ENCODE measurements around the gene ARMH4.

Gene ARMH4

DNA sequence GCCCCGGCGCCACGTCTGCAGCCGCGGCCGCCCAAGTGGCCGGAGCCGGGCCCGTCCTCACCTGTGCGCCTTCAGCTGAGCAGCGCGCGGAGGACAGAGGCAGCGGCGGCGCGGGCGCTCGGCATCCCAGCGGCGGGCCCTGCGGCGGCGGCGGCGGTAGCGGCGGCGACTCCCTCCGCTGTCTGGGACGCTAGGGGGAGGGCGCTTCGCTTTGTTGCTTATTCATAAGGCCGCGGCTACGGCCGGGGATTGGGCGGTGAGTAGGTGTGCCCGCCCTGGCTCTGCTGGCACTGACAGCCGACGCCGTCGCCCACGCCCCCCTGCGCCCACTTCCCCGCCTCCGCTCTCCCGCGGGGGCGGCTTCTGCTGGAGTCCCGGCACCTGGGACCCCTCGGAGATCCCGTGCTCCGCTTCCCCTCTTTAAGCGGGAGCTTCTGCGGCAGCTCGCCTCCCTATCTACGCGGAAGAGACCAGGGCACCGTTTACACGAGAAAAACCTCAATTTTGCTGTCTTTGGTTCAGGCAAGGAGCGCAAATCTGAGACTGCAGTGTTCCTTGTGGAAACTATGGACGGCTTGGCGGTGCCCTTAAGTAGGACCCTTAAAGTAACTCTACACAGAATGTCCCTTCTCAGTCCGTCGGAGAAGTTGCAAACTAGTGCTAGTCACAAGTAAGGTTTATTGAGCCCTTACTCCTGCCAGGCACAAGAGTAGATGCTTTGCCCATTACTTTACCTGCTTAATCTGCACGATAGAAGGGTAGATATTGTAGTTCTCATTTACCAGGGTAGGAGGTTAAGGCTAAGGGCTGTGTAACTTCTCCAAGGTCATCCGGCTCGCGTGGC, at the start of gene ARMH4:
Gene ARMH4, minus strand, starts transcription at position 200 of the 844 bp plus-strand sequence. CDS start 12,855 bp downstream, outside the sequence.
- Mint-ChIP-seq H3K4me3 (peak within 1 kb of the TSS; percentile 80), H3K9me3 (no peaks in the 10 kb centered on the region), H3K27me3 (peaks cover 68% of the 10 kb centered on the region), H3K27ac (no peak within 1 kb of the TSS), H3K4me1 (peaks cover 19% of the 10 kb centered on the region)
- DNase-seq (peak; percentile 56 to 65), ATAC-seq (peak; percentile 95)

DNA sequence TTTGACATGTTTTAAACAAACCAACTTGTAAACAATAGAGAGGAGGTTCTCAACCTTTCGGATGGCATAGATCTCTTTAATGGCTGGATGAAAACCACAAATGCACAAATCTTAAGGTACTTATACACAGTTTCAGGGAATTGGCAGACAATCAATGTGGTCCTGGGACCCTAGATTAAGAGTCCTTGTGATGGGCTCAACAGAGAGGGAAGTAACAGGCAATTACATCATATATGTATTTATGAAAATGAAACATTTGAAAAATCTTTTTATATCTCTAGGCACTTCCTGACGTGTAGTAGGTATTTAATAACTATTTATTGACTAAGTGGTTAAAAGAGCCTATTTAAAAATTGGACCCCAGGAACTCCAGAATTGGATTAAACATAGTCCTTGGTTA, 48.8 kb upstream of the ARMH4 start:
- ATAC-seq (no peak), DNase-seq (no peak)
- Mint-ChIP-seq H3K4me1 (peaks cover 38% of the 10 kb centered on the region), H3K27me3 (no peaks in the 10 kb centered on the region), H3K27ac (peak overlapping the region; percentile 96 to 99), H3K4me3 (peak overlapping the region; percentile 95 to 97), H3K9me3 (no peaks in the 10 kb centered on the region)

GRCh38 chr14:58200480-58200841, 48.4 kb upstream of the ARMH4 start:
- Mint-ChIP-seq H3K4me1 (peaks cover 42% of the 10 kb centered on the region), H3K9me3 (no peaks in the 10 kb centered on the region), H3K27ac (peak overlapping the region; percentile 96 to 99), H3K4me3 (peak overlapping the region; percentile 95 to 97), H3K27me3 (no peaks in the 10 kb centered on the region)
- no peak for DNase-seq
- peak; percentile 18 for ATAC-seq

GRCh38 chr14:58199726-58200479, 47.9 kb upstream of the ARMH4 start, which contains the start of gene ACTR10:
Gene ACTR10 (plus strand): TSS chr14:58200149. CDS start chr14:58200218, 69 bp downstream.
- no peaks in the 10 kb centered on the region for H3K27me3 Mint-ChIP-seq
- no peaks in the 10 kb centered on the region for H3K9me3 Mint-ChIP-seq
- H3K27ac Mint-ChIP-seq: peak within 1 kb of the TSS; percentile 96 to 99
- peak within 1 kb of the TSS; percentile 95 to 97 for H3K4me3 Mint-ChIP-seq
- DNase-seq: peak; percentile 93 to 94
- peaks cover 42% of the 10 kb centered on the region for H3K4me1 Mint-ChIP-seq
- peak; percentile 97 for ATAC-seq

GRCh38 chr14:58198086-58198485, 46.1 kb upstream of the ARMH4 start:
- Mint-ChIP-seq H3K9me3 (no peaks in the 10 kb centered on the region), H3K27ac (peak overlapping the region in 1 of 2 donors; percentile 22), H3K4me3 (no peak overlapping the region), H3K4me1 (peaks cover 42% of the 10 kb centered on the region), H3K27me3 (no peaks in the 10 kb centered on the region)
- no peak for DNase-seq
- ATAC-seq: no peak

GRCh38 chr14:58196198-58196597, 44.2 kb upstream of the ARMH4 start:
- no peaks in the 10 kb centered on the region for H3K9me3 Mint-ChIP-seq

GRCh38 chr14:58193542-58193941, 41.5 kb upstream of the ARMH4 start:
- DNase-seq (no peak), ATAC-seq (no peak)
- Mint-ChIP-seq H3K4me3 (no peak overlapping the region), H3K27me3 (no peaks in the 10 kb centered on the region), H3K4me1 (peaks cover 19% of the 10 kb centered on the region), H3K27ac (no peak overlapping the region), H3K9me3 (no peaks in the 10 kb centered on the region)

More at GRCh38 chr14:58196198-58196597, 44.2 kb upstream of the ARMH4 start:
- H3K4me3 Mint-ChIP-seq: no peak overlapping the region
- DNase-seq (no peak), ATAC-seq (no peak)
- peaks cover 32% of the 10 kb centered on the region for H3K4me1 Mint-ChIP-seq
- H3K27ac Mint-ChIP-seq: no peak overlapping the region
- H3K27me3 Mint-ChIP-seq: no peaks in the 10 kb centered on the region

GRCh38 chr14:58191763-58192601, 40.0 kb upstream of the ARMH4 start:
- no peak overlapping the region for H3K4me3 Mint-ChIP-seq
- H3K27me3 Mint-ChIP-seq: no peaks in the 10 kb centered on the region
- H3K9me3 Mint-ChIP-seq: no peaks in the 10 kb centered on the region
- ATAC-seq (no peak), DNase-seq (no peak)
- no peak overlapping the region for H3K27ac Mint-ChIP-seq
- peaks cover 12% of the 10 kb centered on the region for H3K4me1 Mint-ChIP-seq

DNA sequence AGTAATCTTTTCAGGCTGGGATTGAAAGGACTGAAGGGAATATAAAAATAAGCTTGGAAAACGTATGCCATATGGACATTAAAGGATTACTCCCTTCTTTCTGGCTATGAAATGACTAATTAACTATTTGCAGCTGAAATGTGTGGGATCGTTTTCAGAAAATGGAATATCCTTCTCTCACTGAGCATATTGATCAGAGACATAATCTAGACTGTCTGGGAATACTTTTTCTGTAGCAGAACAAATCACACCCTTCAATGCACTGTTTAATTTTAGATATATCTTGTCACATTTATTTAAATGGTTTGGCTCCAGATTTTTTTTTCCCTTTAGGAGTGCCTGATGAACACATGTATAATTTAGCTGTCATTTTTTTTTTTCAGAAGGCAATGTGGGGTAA, 37.2 kb upstream of the ARMH4 start:
- ATAC-seq: no peak
- Mint-ChIP-seq H3K4me3 (no peak overlapping the region), H3K9me3 (no peaks in the 10 kb centered on the region), H3K27me3 (peaks cover 6% of the 10 kb centered on the region), H3K4me1 (no peaks in the 10 kb centered on the region), H3K27ac (no peak overlapping the region)
- DNase-seq: no peak

DNA sequence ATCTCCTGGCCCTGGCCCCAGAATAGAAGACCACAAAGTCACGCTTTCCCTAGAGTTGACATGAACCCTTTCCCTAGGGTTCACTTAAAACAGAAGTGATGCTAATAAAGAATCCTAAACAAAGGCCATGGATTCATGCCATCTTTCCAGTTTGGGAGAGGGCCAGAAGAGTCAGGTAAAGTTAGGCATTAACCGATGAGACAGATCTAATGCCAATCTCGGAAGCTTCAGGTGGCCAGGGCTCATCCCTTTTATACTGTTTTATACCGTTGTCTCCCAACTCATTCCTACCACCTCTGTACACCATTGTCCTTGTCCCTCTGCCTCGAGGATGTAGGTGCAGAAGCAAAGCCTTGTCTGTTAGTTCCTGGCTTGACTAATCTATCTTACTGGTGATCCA, 25.1 kb upstream of the ARMH4 start:
- no peaks in the 10 kb centered on the region for H3K9me3 Mint-ChIP-seq
- peak overlapping the region in 1 of 2 donors; percentile 63 for H3K27ac Mint-ChIP-seq
- H3K4me3 Mint-ChIP-seq: no peak overlapping the region
- DNase-seq (no peak), ATAC-seq (no peak)
- no peaks in the 10 kb centered on the region for H3K4me1 Mint-ChIP-seq
- peaks cover 10% of the 10 kb centered on the region for H3K27me3 Mint-ChIP-seq

- DNase-seq (peak in 1 of 2 donors; percentile 29), ATAC-seq (peak; percentile 76)
- Mint-ChIP-seq H3K27me3 (peaks cover 22% of the 10 kb centered on the region), H3K4me3 (no peak overlapping the region), H3K27ac (no peak overlapping the region), H3K4me1 (no peaks in the 10 kb centered on the region), H3K9me3 (no peaks in the 10 kb centered on the region)
These were observed 19.1 kb upstream of the ARMH4 start for GRCh38 chr14:58171090-58171489.

DNA sequence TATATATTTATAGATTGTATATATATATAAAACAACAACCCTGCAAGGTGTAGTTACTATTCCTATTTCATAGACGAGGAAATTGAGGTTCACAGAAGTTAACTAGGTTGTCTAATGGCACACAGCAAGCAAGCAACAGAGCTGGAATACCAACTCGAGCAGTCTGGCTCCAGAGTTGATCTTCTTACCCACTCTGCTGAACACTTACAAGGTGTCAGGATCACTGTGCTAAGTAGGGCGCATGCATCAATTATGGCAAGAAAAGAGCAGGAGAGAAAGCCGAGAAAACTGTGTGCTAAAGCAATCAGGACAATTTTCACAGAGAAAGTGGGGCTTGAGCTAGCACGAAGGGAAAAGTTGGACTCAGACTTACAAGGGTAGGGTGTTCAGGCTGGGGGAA, 15.9 kb upstream of the ARMH4 start:
- DNase-seq (no peak), ATAC-seq (no peak)
- Mint-ChIP-seq H3K27ac (no peak overlapping the region), H3K9me3 (no peaks in the 10 kb centered on the region), H3K27me3 (peaks cover 12% of the 10 kb centered on the region), H3K4me3 (no peak overlapping the region), H3K4me1 (no peaks in the 10 kb centered on the region)

- Mint-ChIP-seq H3K4me1 (no peaks in the 10 kb centered on the region), H3K4me3 (no peak overlapping the region), H3K27ac (no peak overlapping the region), H3K9me3 (no peaks in the 10 kb centered on the region), H3K27me3 (peaks cover 12% of the 10 kb centered on the region)
- ATAC-seq: no peak
- DNase-seq: no peak
These were observed 15.0 kb upstream of the ARMH4 start for GRCh38 chr14:58167057-58167456.

DNA sequence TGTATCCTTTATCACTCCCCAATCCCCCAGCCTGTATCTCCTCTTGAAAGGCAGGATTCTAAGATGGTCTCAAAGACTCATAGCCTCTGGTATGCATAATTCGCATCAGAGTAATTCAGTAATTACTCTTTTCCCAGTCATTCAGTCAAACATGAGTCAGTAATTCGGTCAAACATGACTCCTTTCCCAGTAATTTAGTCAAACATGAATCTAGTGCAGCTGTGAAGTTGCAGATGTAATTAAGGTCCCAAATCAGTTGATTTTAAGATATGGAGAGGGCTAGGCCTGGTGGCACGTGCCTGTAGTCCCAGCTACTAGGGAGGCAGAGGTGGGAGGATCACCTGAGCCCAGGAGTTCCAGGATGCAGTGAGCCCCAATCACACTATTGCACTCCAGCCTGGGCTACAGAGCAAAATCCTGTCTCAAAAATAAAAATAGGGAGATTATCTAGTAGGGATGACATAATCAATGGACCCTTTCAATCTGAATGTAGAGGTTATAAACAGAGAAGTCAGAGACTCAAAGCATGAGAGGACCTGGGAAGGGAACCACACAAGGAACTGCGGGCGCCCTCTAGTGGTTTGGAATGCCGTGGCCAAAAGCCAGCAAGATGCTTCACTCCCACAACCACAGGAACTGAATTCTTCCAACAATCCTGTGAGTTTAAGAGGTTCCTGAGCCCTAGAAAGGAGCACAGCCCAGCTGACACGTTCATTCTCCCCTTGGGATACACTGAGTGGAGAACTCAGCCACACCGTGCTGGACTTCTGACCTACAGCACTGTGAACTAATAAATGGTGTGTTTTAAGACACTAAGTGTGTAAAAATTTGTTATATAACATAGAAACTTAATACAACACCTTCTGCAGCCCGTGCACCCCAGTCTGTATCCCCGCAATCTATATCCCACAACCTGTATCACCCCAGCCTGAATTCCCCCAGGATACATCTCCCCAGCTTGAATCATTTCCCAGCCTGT, 14.3 kb upstream of the ARMH4 start:
- ATAC-seq: peak; percentile 66
- Mint-ChIP-seq H3K4me1 (no peaks in the 10 kb centered on the region), H3K4me3 (no peak overlapping the region), H3K27me3 (peaks cover 12% of the 10 kb centered on the region), H3K9me3 (no peaks in the 10 kb centered on the region), H3K27ac (no peak overlapping the region)
- DNase-seq: peak; percentile 51 to 64
